ENCODE data around the gene CDCA7L.

CDCA7L gene

DNA sequence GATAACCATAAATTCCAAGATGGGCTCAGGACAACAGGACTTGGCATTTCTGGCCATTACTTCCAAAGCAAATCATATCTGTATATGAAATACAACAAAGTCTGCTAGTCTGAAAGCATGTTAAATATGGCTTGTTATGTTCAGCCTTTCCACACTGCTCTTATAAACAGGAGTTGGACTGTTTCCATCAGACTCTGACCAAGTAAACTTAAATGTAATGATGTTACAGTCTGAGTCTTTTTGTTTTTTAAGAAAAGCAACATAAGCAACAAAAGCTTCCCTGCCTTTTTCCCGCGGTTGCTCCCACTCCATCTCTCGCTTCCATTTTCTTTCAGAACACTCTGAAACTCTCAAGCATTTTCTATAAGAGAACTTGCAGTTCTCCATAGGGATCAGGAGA, 8.1 kb upstream of the CDCA7L start:
- H3K27me3 Mint-ChIP-seq, result peaks cover 3% of the 10 kb centered on the region
- no peaks in the 10 kb centered on the region for H3K9me3 Mint-ChIP-seq
- no peak overlapping the region for H3K27ac Mint-ChIP-seq
- no peaks in the 10 kb centered on the region for H3K36me3 Mint-ChIP-seq (ENCODE audit: low read depth)
- no peak for DNase-seq
- H3K4me3 Mint-ChIP-seq, result no peak overlapping the region
- peaks cover 3% of the 10 kb centered on the region for H3K4me1 Mint-ChIP-seq (ENCODE audit: low read depth)

- H3K4me3 Mint-ChIP-seq, result no peak overlapping the region
Measured at GRCh38 chr7:21948887-21949540, 3.3 kb upstream of the CDCA7L start.

DNA sequence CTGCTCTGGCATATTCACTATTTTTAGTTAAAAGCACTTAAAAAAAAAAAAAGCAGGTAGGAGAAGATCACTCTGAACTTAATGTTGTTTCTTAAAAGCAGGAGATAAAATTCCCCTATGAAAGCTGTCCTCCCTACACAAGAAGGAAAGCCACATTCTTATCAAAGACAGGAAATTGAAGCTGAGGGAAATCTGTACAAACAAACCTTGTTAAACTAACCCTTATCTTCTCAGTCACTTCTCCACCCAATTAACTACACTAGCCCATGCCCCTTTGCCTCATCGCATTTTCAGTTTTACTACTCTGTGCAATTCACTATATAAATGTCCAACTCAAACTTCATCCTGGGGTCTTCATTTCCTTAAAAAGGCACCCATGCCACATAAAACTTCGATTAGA, 2.7 kb upstream of the CDCA7L start:
- no peaks in the 10 kb centered on the region for H3K9me3 Mint-ChIP-seq
- H3K27me3 Mint-ChIP-seq, result peaks cover 4% of the 10 kb centered on the region
- no peak overlapping the region for H3K27ac Mint-ChIP-seq
- H3K4me1 Mint-ChIP-seq (ENCODE audit: low read depth), result peaks cover 41% of the 10 kb centered on the region
- H3K4me3 Mint-ChIP-seq, result no peak overlapping the region
- DNase-seq, result no peak
- H3K36me3 Mint-ChIP-seq (ENCODE audit: low read depth), result peaks cover 15% of the 10 kb centered on the region

More at GRCh38 chr7:21948887-21949540, 3.3 kb upstream of the CDCA7L start:
- Mint-ChIP-seq H3K9me3 (no peaks in the 10 kb centered on the region), H3K36me3 (ENCODE audit: low read depth) (peaks cover 9% of the 10 kb centered on the region), H3K4me1 (ENCODE audit: low read depth) (peaks cover 34% of the 10 kb centered on the region), H3K27me3 (peaks cover 4% of the 10 kb centered on the region), H3K27ac (no peak overlapping the region)
- DNase-seq, result no peak

- H3K4me1 Mint-ChIP-seq (ENCODE audit: low read depth), result peaks cover 45% of the 10 kb centered on the region
- peaks cover 4% of the 10 kb centered on the region for H3K27me3 Mint-ChIP-seq
- H3K27ac Mint-ChIP-seq, result no peak overlapping the region
- DNase-seq, result no peak
- H3K36me3 Mint-ChIP-seq (ENCODE audit: low read depth), result peaks cover 19% of the 10 kb centered on the region
- H3K4me3 Mint-ChIP-seq, result no peak overlapping the region
- H3K9me3 Mint-ChIP-seq, result no peaks in the 10 kb centered on the region
Measured at GRCh38 chr7:21947946-21948345, 2.2 kb upstream of the CDCA7L start.

DNA sequence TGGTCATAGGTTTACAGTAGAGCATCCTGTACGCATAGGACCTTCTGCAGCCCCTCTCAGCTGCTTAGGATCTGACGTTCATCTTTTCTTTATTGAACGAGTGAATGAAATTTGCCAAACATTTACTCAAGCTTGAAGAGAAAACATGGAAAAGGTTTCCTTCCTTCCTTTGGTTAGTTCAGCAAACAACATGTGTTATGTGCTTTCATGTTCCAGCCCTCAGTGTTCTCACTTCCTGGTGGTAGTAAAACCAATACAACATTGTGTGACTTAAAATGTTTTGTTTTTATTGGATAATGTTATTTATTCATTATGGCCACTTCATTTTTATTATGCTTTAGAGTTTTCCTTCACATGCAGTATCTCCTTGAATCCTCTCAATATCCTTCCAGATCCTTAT, 1.4 kb upstream of the CDCA7L start:
- no peak overlapping the region for H3K27ac Mint-ChIP-seq
- H3K9me3 Mint-ChIP-seq, result no peaks in the 10 kb centered on the region
- H3K27me3 Mint-ChIP-seq, result peaks cover 4% of the 10 kb centered on the region
- H3K36me3 Mint-ChIP-seq (ENCODE audit: low read depth), result peaks cover 28% of the 10 kb centered on the region
- H3K4me1 Mint-ChIP-seq (ENCODE audit: low read depth), result peaks cover 54% of the 10 kb centered on the region
- H3K4me3 Mint-ChIP-seq, result no peak overlapping the region
- no peak for DNase-seq

- H3K4me1 Mint-ChIP-seq (ENCODE audit: low read depth), result peaks cover 62% of the 10 kb centered on the region
- H3K27ac Mint-ChIP-seq, result peak overlapping the region; percentile 95
- H3K36me3 Mint-ChIP-seq (ENCODE audit: low read depth), result peaks cover 35% of the 10 kb centered on the region
- peaks cover 4% of the 10 kb centered on the region for H3K27me3 Mint-ChIP-seq
- no peaks in the 10 kb centered on the region for H3K9me3 Mint-ChIP-seq
- no peak for DNase-seq
- peak overlapping the region; percentile 86 for H3K4me3 Mint-ChIP-seq
Measured at GRCh38 chr7:21946222-21946709, 567 bp upstream of the CDCA7L start.

DNA sequence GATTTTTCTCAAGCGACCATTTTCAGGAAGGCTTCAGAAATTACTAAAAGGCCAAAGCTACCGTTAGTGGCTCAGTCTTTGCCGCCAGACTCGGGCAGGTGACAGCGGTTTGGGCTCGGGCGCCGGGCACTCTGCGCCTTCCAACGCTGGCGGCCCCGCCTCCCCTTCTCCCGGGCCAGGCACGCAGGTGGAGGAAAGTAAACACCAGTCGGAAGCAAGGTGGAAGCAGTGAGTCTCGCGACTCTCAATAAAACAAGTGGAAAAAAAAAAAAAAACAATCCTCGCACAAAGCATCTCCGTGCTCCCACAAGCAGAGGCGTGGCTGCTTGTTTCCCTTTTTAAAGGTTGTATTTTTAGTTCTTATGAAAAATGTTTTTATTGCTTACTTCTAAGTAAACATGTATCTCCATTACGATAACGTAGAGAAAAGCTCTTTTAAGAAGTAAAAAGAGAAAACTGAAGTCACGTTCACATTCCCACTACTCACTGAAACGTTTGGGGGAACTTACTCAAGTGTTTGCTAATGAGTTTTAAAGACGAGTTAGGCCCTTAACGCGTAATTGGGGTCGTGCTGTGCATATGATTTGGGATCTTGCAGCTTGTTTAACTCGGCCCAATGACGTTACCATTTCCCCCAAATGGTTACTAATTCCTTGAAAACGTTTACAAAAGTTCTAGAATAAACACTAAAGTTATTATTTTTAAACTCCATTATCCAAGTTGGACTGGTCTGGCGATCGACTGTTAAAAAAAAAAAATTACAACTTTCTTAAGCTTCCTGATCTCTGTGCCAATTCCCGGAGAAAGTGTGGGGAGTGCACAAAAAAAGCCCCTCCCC, 864 bp downstream of the CDCA7L start:
- Mint-ChIP-seq H3K4me3 (peak overlapping the region; percentile 86), H3K4me1 (ENCODE audit: low read depth) (peaks cover 74% of the 10 kb centered on the region), H3K27me3 (peaks cover 4% of the 10 kb centered on the region), H3K27ac (peak overlapping the region; percentile 95), H3K36me3 (ENCODE audit: low read depth) (peaks cover 37% of the 10 kb centered on the region), H3K9me3 (no peaks in the 10 kb centered on the region)
- peak; percentile 59 for DNase-seq

DNA sequence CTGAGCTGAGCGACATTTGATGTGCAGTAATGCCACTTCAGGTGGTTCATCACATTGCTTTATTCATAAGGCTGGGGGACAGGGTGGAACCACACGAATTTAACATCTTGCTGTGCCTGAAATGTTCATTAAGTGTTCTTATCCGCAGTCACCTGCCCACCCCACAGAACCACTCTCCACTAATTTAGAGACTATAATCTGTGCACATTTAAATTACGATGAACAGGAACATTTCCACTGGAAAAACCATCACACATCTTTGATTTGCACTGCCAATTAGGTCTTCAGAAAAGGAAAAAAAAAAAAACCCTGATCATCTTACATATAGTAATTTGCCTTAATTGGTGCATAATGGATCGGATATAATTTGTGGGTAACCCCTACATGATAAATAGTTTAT, 2.3 kb downstream of the CDCA7L start:
- H3K4me3 Mint-ChIP-seq, result peak overlapping the region; percentile 86
- no peak overlapping the region for H3K27ac Mint-ChIP-seq
- H3K27me3 Mint-ChIP-seq, result no peaks in the 10 kb centered on the region
- DNase-seq, result no peak
- H3K36me3 Mint-ChIP-seq (ENCODE audit: low read depth), result peaks cover 44% of the 10 kb centered on the region
- no peaks in the 10 kb centered on the region for H3K9me3 Mint-ChIP-seq
- H3K4me1 Mint-ChIP-seq (ENCODE audit: low read depth), result peaks cover 82% of the 10 kb centered on the region

- peak overlapping the region; percentile 58 for H3K27ac Mint-ChIP-seq
- H3K9me3 Mint-ChIP-seq, result no peaks in the 10 kb centered on the region
- H3K27me3 Mint-ChIP-seq, result no peaks in the 10 kb centered on the region
- DNase-seq, result no peak
- H3K4me1 Mint-ChIP-seq (ENCODE audit: low read depth), result peaks cover 82% of the 10 kb centered on the region
- H3K36me3 Mint-ChIP-seq (ENCODE audit: low read depth), result peaks cover 49% of the 10 kb centered on the region
- peak overlapping the region; percentile 86 for H3K4me3 Mint-ChIP-seq
Measured at GRCh38 chr7:21942955-21943354, 2.7 kb downstream of the CDCA7L start.

DNA sequence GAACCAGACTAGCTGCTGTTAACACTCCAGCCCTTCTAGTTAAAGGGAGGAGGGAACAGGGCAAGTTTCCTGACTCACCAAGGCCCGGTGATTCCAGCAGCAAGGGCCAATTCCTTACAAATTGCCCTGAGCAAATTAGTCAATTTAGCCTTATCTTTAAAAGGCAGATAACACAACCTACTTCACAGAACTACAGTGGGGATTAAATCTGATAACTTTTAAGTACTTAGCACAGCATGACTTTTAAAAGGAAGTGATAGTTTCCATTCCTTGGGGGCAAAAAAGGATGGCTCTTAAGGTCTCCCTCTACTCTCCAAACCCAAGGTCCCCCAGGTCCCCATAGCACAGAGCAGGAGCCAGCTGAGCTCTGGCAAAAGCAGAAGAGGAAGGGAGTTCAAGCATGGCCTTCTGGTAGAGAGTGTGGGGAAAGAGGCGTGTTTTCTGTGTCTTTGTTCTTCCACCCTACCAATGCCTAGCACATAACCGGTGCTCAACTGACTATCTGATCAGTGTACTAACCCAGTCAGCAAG, 4.0 kb downstream of the CDCA7L start:
- DNase-seq, result no peak
- peak overlapping the region; percentile 43 for H3K4me3 Mint-ChIP-seq
- H3K36me3 Mint-ChIP-seq (ENCODE audit: low read depth), result peaks cover 61% of the 10 kb centered on the region

DNA sequence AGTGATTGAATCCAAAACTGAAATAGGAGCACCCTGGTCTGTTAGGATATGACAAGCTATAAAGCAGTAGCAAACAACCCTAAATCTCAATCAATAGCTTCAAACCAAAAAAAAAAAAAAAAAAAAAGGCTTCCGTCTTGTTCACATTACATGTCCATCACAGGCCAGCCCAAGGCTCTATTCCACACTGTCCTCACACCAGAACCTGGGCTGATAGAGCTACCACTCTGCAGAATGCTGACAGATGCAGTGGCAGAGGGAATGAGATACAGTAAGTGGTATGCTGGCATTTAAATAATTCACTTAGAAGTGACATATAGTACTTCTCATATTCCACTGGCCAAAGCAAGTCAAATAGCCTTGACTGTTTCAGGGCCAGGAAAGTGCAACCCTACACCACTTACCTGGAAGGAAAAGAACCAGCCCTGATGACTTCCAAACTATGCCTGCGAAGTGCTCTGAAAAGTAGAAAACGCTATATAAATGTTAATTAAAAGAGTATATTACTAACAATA, 5.8 kb downstream of the CDCA7L start:
- Mint-ChIP-seq H3K9me3 (peaks cover 14% of the 10 kb centered on the region), H3K27ac (peak overlapping the region; percentile 97), H3K4me1 (ENCODE audit: low read depth) (peaks cover 82% of the 10 kb centered on the region), H3K4me3 (peak overlapping the region; percentile 66), H3K36me3 (ENCODE audit: low read depth) (peaks cover 73% of the 10 kb centered on the region), H3K27me3 (no peaks in the 10 kb centered on the region)
- DNase-seq, result peak; percentile 53

More for the DNA sequence above, 4.0 kb downstream of the CDCA7L start:
- Mint-ChIP-seq H3K27me3 (no peaks in the 10 kb centered on the region), H3K4me1 (ENCODE audit: low read depth) (peaks cover 79% of the 10 kb centered on the region), H3K27ac (peak overlapping the region; percentile 44), H3K9me3 (peaks cover 4% of the 10 kb centered on the region)

- Mint-ChIP-seq H3K4me1 (ENCODE audit: low read depth) (peaks cover 83% of the 10 kb centered on the region), H3K36me3 (ENCODE audit: low read depth) (peaks cover 74% of the 10 kb centered on the region), H3K4me3 (peak overlapping the region; percentile 66), H3K9me3 (peaks cover 14% of the 10 kb centered on the region), H3K27me3 (no peaks in the 10 kb centered on the region), H3K27ac (peak overlapping the region; percentile 97)
- peak; percentile 37 for DNase-seq
Measured at GRCh38 chr7:21939136-21939857, 6.4 kb downstream of the CDCA7L start.

DNA sequence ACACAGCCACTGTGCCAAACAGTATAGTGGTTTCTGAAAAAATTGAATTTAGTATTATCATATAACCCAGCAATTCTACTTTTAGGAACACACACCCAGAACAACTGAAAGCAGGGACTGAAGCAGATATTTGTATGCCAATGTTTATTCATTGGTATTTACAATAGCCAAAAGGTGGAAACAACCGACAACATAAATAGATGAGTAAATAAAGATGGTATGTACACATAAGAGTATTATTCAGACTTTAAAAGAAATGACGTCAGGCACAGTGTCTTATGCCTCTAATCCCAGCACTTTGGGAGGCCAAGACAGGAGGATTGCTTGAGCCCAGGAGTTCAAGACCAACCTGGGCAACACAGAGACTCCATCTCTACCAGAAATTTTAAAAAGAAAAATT, 7.2 kb downstream of the CDCA7L start:
- Mint-ChIP-seq H3K9me3 (peaks cover 14% of the 10 kb centered on the region), H3K4me3 (peak overlapping the region; percentile 66), H3K27ac (peak overlapping the region; percentile 97), H3K4me1 (ENCODE audit: low read depth) (peaks cover 82% of the 10 kb centered on the region), H3K36me3 (ENCODE audit: low read depth) (peaks cover 76% of the 10 kb centered on the region), H3K27me3 (no peaks in the 10 kb centered on the region)
- no peak for DNase-seq

DNA sequence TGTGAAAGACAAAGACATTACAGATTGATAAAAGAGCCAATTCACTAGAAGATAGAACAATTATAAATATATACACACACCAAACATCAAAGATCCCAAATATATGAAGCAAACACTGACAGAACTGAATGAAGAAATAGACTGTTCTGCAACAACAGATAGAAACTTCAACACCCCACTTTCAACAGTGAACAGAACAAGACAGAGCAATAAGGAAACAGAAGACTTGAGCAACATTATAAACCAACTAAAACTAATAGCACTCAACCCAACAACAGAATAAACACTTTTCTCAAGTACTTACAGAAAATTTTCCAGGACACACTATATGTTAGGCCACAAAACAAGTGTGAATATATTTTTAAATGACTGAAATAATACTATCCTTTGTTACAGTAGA, 10.9 kb downstream of the CDCA7L start:
- Mint-ChIP-seq H3K4me3 (no peak overlapping the region), H3K9me3 (peaks cover 19% of the 10 kb centered on the region), H3K27ac (no peak overlapping the region), H3K27me3 (no peaks in the 10 kb centered on the region), H3K4me1 (ENCODE audit: low read depth) (peaks cover 62% of the 10 kb centered on the region), H3K36me3 (ENCODE audit: low read depth) (peaks cover 84% of the 10 kb centered on the region)
- DNase-seq, result no peak
